Thoracic aorta (tissue), 2 donors: ENCODE measurements around the gene CAPN8. TPM values are rescaled to one million over a fixed set of nuclear protein-coding genes. Genes with fewer than 3 reads are reported as not detected.

Source experiments
- ATAC-seq: fragments of 150-250 bp; one replicate; pipeline ENCODE4 v1.8.0; 2017; ENCODE audit warnings: low read depth; ENCODE audit not compliant: insufficient number of reproducible peaks, low FRiP score
- DNase-seq: peaks from one replicate; pipeline ENCODE4 v3.0.0-alpha.2; 2020; ENCODE audit warnings: low spot score
- H3K27ac ChIP-seq, 2 donors: fragments of 200-600 bp; sonication (generic); 1 replicate in 1 of 2; 2 replicates in 1 of 2; pipeline ENCODE4 v1.5.1; 2016; ENCODE audit warnings: mild to moderate bottlenecking in 2 of 2, moderate library complexity in 2 of 2
- H3K27me3 ChIP-seq: fragments of 200-600 bp; sonication (generic); replicated peaks from 2 replicates; pipeline ENCODE4 v1.6.0; 2016; ENCODE audit warnings: mild to moderate bottlenecking; ENCODE audit not compliant: insufficient read depth
- H3K36me3 ChIP-seq: fragments of 200-600 bp; sonication (generic); one replicate; pipeline ENCODE4 v1.5.1; 2016
- H3K4me1 ChIP-seq, 2 donors: fragments of 200-600 bp; sonication (generic); 1 replicate in 1 of 2; 2 replicates in 1 of 2; pipeline versions ENCODE4 v1.5.1 to v1.6.0; 2016; ENCODE audit warnings: low read depth in 2 of 2, mild to moderate bottlenecking in 1 of 2; ENCODE audit not compliant: control insufficient read depth in 1 of 2
- H3K4me3 ChIP-seq: fragments of 200-600 bp; sonication (generic); 2 replicates; pipeline ENCODE4 v1.5.1; 2016; ENCODE audit warnings: mild to moderate bottlenecking
- H3K9me3 ChIP-seq: fragments of 200-600 bp; sonication (generic); 2 replicates; pipeline ENCODE4 v1.5.1; 2016
- total RNA-seq, 2 donors: library from RNA; depleted of rRNA; stranded (reverse); fragments of >200 nt; gene quantifications; one replicate each; pipeline versions ENCODE4 v1.1.0 to v1.2.3, GENCODE V29; 2016
- TF ChIP-seq, protein P1 (sequence below): fragments of 200-600 bp; sonication (generic); IDR thresholded peaks from one replicate; pipeline ENCODE4 v1.5.1; 2019; ENCODE audit warnings: antibody characterized with exemption

CAPN8 gene
- total RNA-seq, 2 donors from 2014 or later: 17.5 TPM; not detected in 1

DNA sequence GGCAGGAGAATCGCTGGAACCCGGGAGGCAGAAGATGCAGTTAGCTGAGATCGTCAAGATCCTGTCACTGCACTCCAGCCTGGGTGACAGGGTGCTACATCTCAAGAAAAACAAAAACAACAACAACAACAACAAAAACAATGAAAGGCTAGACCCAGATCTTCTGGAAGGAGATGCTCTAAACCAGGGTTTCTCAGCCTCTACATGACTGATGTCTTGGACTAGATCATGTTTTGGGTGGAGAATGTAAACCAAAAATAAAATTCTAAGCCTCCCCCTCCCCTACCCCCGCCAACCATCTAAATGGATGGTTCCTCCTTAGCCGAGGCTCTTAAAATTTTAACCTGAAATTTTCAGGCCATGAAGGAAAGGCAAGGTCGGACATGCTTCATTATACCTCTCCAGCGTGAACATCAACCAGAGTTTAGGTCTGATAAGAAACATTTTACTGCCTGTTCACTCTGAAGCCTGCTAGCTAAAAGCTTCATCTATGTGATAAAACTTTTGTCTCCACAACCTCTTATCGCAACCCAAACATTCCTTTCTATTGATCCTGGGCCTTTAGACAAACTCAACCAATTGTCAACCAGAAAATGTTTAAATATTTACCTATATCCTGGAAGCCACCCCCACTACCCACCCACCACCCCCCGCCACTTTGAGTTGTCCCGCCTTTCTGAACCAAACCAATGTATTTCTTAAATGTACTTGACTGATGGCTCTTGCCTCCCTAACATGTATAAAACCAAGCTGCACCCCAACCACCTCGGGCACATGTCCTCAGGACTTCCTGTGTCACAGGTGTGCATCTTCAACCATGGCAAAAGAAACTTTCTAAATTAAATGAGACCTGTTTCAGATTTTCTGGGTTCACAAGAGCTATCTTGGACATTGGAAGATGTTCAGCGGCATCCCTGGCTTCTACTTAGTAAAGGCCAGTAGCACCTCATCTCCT lies 45.0 kb upstream of the CAPN8 start:
- Histone ChIP-seq H3K27ac (no peak overlapping the region), H3K9me3 (no peaks in the 10 kb centered on the region), H3K4me1 (peaks cover 46 to 66% of the 10 kb centered on the region in 2 donors), H3K4me3 (no peak overlapping the region), H3K36me3 (no peaks in the 10 kb centered on the region), H3K27me3 (no peaks in the 10 kb centered on the region)
- no peak for ATAC-seq
- no peak for DNase-seq
- TF ChIP-seq, protein P1, sequence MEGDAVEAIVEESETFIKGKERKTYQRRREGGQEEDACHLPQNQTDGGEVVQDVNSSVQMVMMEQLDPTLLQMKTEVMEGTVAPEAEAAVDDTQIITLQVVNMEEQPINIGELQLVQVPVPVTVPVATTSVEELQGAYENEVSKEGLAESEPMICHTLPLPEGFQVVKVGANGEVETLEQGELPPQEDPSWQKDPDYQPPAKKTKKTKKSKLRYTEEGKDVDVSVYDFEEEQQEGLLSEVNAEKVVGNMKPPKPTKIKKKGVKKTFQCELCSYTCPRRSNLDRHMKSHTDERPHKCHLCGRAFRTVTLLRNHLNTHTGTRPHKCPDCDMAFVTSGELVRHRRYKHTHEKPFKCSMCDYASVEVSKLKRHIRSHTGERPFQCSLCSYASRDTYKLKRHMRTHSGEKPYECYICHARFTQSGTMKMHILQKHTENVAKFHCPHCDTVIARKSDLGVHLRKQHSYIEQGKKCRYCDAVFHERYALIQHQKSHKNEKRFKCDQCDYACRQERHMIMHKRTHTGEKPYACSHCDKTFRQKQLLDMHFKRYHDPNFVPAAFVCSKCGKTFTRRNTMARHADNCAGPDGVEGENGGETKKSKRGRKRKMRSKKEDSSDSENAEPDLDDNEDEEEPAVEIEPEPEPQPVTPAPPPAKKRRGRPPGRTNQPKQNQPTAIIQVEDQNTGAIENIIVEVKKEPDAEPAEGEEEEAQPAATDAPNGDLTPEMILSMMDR: no peak

DNA sequence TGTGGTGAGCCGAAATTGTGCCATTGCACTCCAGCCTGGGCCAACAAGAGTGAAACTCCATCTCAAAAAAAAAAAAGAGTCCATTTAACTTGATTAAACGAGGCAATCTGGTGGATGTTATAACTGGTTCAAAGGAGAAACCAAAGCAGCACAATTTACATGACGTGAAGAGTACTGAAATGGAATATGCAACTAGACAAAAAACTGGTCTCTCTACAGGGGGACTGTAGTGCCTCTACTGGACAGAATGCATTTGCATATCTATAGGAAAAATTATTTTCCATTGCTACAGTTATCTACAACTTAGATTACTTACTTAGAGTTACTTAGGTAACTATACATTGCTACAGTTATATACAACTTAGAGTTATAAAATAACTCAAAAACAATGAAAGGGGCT lies 44.1 kb upstream of the CAPN8 start:
- peak overlapping the region in 1 of 2 donors; percentile 84 for H3K27ac ChIP-seq
- no peak for ATAC-seq
- no peak for DNase-seq
- H3K4me3 ChIP-seq: no peak overlapping the region
- TF ChIP-seq, protein P1: peak; percentile 34
- H3K9me3 ChIP-seq: no peaks in the 10 kb centered on the region
- H3K27me3 ChIP-seq: no peaks in the 10 kb centered on the region
- peaks cover 40 to 66% of the 10 kb centered on the region in 2 donors for H3K4me1 ChIP-seq
- H3K36me3 ChIP-seq: no peaks in the 10 kb centered on the region

DNA sequence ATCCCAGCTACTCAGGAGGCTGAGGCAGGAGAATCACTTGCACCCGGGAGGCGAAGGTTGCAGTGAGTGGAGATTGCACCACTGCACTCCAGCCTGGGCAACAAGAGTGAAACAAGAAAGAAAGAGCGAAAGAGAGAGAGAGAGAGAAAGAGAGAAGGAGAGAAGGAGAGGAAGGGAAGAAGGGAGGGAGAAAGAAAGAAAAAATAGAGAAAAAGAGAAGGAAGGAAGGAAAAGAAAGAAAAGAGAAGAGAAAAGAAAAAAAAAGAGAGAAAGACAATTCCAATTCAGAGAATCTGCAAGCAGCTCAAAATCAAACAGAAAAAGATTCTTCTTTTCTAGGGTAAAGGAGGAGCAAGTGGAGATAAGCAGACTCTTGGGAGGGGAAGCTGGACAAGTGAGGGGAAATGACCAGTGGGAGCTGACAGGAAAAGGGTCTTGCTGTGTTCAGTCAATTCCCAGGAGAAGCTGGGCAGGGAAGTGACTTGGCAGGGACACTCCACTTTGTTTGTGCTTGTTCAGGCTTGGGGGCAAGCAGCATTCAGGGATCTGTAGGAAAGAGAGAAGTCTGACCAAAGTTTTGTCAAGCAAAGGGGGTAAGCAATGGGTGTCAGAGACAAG lies 43.3 kb upstream of the CAPN8 start:
- Histone ChIP-seq H3K4me1 (peaks cover 32 to 65% of the 10 kb centered on the region in 2 donors), H3K27me3 (no peaks in the 10 kb centered on the region), H3K4me3 (no peak overlapping the region), H3K27ac (peak overlapping the region; percentile 71 to 84), H3K36me3 (no peaks in the 10 kb centered on the region), H3K9me3 (no peaks in the 10 kb centered on the region)
- no peak for DNase-seq
- TF ChIP-seq, protein P1: no peak
- ATAC-seq: no peak

DNA sequence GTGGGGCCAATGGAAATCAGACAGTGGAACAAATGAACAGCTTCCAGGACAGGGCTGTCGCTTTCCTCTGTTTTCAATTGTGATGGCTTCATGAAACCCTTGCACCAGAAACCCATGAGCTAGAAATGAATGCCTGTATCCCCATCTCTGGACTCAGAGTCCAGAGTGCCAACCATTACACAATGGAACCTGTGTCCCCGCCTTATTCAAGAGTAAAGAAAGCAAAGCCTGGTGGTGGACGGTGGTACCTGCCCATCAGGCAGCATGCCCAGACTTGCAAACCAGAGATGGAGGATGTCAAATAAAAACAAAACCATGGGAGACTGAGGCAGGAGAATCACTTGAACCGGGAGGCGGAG lies 42.5 kb upstream of the CAPN8 start:
- no peaks in the 10 kb centered on the region for H3K9me3 ChIP-seq
- H3K27ac ChIP-seq: peak overlapping the region; percentile 71 to 84
- H3K36me3 ChIP-seq: no peaks in the 10 kb centered on the region
- no peak for ATAC-seq
- H3K4me3 ChIP-seq: no peak overlapping the region
- H3K4me1 ChIP-seq: peaks cover 27 to 68% of the 10 kb centered on the region in 2 donors
- DNase-seq: no peak
- no peaks in the 10 kb centered on the region for H3K27me3 ChIP-seq
- TF ChIP-seq, protein P1: peak; percentile 12

DNA sequence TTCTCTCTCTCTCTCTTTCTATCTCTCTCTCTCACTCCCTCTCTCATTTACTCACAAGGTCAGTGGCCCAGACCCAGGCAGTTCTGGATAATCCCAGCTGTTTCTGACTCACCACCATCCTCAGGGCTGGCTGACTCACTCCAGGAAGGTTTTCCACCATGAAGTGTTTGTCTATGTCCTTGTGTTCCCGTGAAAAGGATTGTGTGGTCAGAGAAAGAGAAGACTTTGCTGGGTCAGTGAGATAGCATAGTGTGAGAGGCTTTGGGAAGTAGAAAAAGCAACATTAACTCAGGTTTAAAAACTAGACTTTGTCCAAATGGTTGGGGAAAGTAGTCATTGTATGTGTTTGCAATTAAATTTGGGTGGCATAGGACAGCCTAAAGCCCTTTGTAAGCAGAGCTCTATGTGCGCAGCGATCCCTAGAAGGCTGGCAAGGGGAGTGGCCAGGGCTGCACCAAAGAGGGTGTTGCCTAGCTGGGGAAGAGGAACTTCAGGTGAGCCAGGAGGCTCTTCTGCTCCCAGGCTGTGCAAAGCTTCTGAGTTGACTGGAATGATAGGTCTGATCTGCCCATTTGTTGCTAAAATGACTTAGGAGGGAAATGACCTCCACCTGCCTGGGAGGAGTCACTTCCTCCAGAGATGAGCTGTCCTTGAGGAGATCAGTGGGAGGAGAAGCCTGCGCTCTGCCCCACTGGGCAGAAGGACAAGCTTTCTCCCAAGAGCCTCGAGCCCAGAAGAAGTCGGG lies 41.9 kb upstream of the CAPN8 start:
- TF ChIP-seq, protein P1: no peak

More for the DNA sequence above, 41.9 kb upstream of the CAPN8 start:
- H3K27me3 ChIP-seq: no peaks in the 10 kb centered on the region
- H3K4me3 ChIP-seq: no peak overlapping the region
- peaks cover 27 to 74% of the 10 kb centered on the region in 2 donors for H3K4me1 ChIP-seq
- ATAC-seq (peak; percentile 88), DNase-seq (no peak)
- peak overlapping the region; percentile 71 to 84 for H3K27ac ChIP-seq
- H3K36me3 ChIP-seq: no peaks in the 10 kb centered on the region
- H3K9me3 ChIP-seq: no peaks in the 10 kb centered on the region
